BE2C (cell line): ENCODE results near the gene MYEOV.

Source experiments
- DNase-seq: peaks from one replicate; pipeline ENCODE4 v3.0.0-alpha.2; 2020
- H3K27me3 ChIP-seq: fragments of 250-450 bp; sonication (Bioruptor Pico); 2 replicates; pipeline ENCODE4 v1.5.1; 2020; ENCODE audit warnings: mild to moderate bottlenecking
- H3K36me3 ChIP-seq: fragments of 250-450 bp; sonication (Bioruptor Pico); 2 replicates; pipeline ENCODE4 v1.5.1; 2020; ENCODE audit warnings: mild to moderate bottlenecking
- H3K4me1 ChIP-seq: fragments of 250-450 bp; sonication (Bioruptor Pico); 2 replicates; pipeline ENCODE4 v1.5.1; 2020
- H3K4me3 ChIP-seq: 2 replicates; pipeline ENCODE4 v1.5.1; 2011; ENCODE audit warnings: low read depth, low read length
- H3K9me3 ChIP-seq: fragments of 250-450 bp; sonication (Bioruptor Pico); 2 replicates; pipeline ENCODE4 v1.5.1; 2020
- CTCF ChIP-seq: IDR thresholded peaks from 2 replicates; pipeline ENCODE4 v1.5.1; 2012; ENCODE audit warnings: mild to moderate bottlenecking, low read depth, low read length

The MYEOV gene

DNA sequence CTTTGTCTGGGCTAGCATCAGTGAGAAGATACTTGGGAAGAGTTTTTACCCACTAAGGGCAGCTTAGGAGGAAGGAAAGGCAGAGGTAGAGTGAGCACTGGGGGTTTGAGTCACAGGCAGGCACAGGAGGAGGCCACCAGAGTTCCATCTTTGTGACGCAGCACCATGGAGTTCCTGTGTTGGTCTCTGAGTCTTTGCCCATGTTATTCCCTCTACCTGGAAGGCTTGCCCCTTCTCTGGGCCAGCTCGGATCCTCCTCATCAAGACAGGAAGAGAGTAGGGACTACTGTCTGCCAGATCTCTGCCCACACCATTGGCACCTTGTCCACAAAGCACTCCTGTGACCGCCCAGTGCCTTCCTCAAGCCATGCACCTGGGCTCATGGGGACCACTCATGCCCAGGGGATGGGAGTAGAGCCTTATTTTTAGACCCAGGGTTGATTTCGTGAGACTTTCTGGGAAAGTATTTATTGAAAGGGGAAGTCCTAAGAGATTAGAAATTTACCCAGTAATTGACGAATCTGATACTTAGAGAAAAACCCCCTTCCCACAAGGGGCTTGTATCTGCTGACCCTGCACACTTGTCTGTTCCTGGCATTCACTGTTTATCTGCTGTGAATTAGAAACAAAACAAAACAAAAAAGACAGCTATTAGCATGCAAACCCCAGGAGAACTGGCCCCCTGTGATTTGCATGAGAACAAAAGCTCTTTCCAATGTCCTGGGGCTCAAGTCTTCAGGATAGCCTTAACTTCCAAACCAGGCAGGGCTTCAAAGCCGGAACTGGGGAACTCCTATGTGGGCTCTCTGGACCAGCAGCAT is 35.9 kb upstream of the MYEOV start:
- H3K4me3 ChIP-seq: no peak overlapping the region
- H3K4me1 ChIP-seq: no peaks in the 10 kb centered on the region
- H3K27me3 ChIP-seq: no peaks in the 10 kb centered on the region
- no peak for DNase-seq
- H3K36me3 ChIP-seq: no peaks in the 10 kb centered on the region
- no peak for TF ChIP-seq CTCF
- H3K9me3 ChIP-seq: no peaks in the 10 kb centered on the region

- Histone ChIP-seq H3K4me3 (no peak overlapping the region), H3K4me1 (peaks cover 3% of the 10 kb centered on the region; the same call in 1 of the 2 replicates)
- DNase-seq: no peak
Observed at GRCh38 chr11:69259096-69259495, 34.9 kb upstream of the MYEOV start.

GRCh38 chr11:69260622-69261021 is 33.3 kb upstream of the MYEOV start:
- DNase-seq: no peak
- Histone ChIP-seq H3K36me3 (no peaks in the 10 kb centered on the region), H3K4me1 (peaks cover 3% of the 10 kb centered on the region; the same call in 1 of the 2 replicates), H3K27me3 (no peaks in the 10 kb centered on the region), H3K4me3 (no peak overlapping the region), H3K9me3 (no peaks in the 10 kb centered on the region)
- TF ChIP-seq CTCF: no peak

More at GRCh38 chr11:69259096-69259495, 34.9 kb upstream of the MYEOV start:
- Histone ChIP-seq H3K9me3 (no peaks in the 10 kb centered on the region), H3K27me3 (no peaks in the 10 kb centered on the region), H3K36me3 (no peaks in the 10 kb centered on the region)
- no peak for TF ChIP-seq CTCF

- DNase-seq: no peak
- Histone ChIP-seq H3K9me3 (no peaks in the 10 kb centered on the region), H3K27me3 (no peaks in the 10 kb centered on the region), H3K36me3 (no peaks in the 10 kb centered on the region), H3K4me1 (peaks cover 3% of the 10 kb centered on the region; the same call in 1 of the 2 replicates), H3K4me3 (no peak overlapping the region)
- TF ChIP-seq CTCF: no peak
Observed at GRCh38 chr11:69261116-69261515, 32.8 kb upstream of the MYEOV start.

GRCh38 chr11:69262918-69263735 is 30.8 kb upstream of the MYEOV start:
- Histone ChIP-seq H3K27me3 (no peaks in the 10 kb centered on the region), H3K4me3 (no peak overlapping the region), H3K36me3 (no peaks in the 10 kb centered on the region), H3K4me1 (peaks cover 3% of the 10 kb centered on the region; the same call in 1 of the 2 replicates), H3K9me3 (no peaks in the 10 kb centered on the region)
- DNase-seq: no peak
- TF ChIP-seq CTCF: no peak

- H3K9me3 ChIP-seq: no peaks in the 10 kb centered on the region
- no peak overlapping the region for H3K4me3 ChIP-seq
- no peaks in the 10 kb centered on the region for H3K36me3 ChIP-seq
- H3K27me3 ChIP-seq: no peaks in the 10 kb centered on the region
- peaks cover 3% of the 10 kb centered on the region; the same call in 1 of the 2 replicates for H3K4me1 ChIP-seq
- no peak for TF ChIP-seq CTCF
- no peak for DNase-seq
Observed at GRCh38 chr11:69263736-69264052, 30.3 kb upstream of the MYEOV start.
